LNCaP clone FGC (cell line): ENCODE data around the gene WASF3.
A peak's percentile ranks its signal among the peaks of the same experiment; 100 is the strongest.

Experiments used
- DNase-seq: peaks from one replicate; pipeline ENCODE4 v3.0.0-alpha.2; 2011; ENCODE audit warnings: low read depth
- H3K4me3 ChIP-seq: 2 replicates; pipeline ENCODE4 v1.5.1; 2011; ENCODE audit warnings: mild to moderate bottlenecking, low read depth, low read length, control low read depth
- CTCF ChIP-seq: IDR thresholded peaks from 2 replicates; pipeline ENCODE4 v1.5.1; 2012; ENCODE audit warnings: mild to moderate bottlenecking; ENCODE audit not compliant: control insufficient read depth, insufficient read depth; ENCODE audit errors: extremely low read depth

The WASF3 gene

DNA sequence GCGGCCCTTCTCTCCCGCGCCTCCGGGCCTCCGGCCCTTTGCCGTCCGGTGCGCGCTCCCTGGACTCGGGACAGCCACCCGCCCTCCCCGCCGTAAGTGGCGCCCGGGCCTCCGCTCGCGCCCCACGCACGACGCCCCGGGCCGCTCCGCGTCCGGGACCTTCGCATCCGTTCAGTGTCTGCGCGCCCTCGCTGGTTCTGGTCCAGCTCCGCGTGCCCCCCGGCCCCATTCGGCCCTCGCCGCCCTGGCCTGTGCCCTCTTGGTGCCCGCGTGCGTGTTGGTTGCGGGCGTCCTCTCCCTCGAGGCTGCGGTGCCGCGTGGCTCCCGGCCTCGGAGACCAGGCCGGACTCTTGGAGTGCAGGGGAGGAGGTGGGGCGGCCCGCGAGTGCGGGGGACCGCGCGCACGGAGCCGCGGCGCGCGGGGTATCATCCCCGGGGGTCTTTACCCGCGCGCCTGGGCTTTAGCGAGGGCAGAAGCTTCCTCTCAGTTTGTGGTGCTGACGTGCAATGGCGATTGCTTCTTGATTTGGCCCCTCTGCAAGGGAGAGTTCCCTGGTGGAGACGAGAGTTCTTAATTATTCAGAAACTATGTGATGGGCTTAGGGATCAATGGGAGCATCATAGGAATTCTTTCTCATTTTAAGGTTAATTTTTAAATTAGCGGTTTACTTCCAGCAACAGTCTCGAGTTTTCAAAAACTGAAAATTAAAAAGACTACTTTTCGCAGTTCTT lies 757 bp downstream of the WASF3 start:
- H3K4me3 ChIP-seq, result peak overlapping the region; percentile 69
- no peak for TF ChIP-seq CTCF
- no peak for DNase-seq

DNA sequence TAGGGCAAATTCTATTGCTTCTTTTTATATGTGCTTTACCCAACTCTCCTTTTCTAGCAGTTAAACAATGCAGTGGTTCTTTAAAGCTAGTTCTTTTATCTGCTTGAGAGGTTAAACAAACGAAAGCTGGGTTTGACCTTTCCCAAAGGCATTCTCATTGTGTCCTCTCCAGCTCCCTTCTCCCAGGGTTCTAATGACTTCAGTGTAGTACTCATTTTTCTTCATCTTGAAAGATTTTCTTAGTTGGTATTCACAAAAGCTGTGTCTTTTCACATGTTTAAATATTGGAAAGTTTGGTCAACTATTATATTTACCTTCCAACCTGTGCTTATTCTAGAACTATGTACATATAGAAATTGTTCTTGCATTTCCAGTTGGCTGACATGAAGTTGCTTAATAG lies 1.5 kb downstream of the WASF3 start:
- peak overlapping the region; percentile 69 for H3K4me3 ChIP-seq
- no peak for DNase-seq
- no peak for TF ChIP-seq CTCF

DNA sequence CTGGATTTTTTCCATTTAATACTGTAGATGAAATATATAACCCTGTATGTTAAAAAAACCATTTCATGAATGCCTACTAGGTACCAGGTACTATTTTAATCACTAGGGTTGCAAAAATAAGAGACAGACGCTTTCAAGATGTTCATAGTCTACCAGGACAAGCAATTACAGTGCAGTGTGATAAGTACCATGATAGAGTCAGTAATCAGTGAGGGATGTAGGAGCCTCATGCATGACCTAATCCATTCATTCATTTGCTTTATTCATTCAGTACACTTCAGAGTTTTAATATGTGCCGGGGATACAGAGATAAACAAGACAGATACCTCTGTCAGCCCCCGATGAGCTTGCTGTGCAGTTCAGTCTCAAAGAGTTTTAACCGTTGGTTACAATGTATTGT lies 3.0 kb downstream of the WASF3 start:
- DNase-seq, result no peak
- H3K4me3 ChIP-seq, result no peak overlapping the region
- no peak for TF ChIP-seq CTCF

GRCh38 chr13:26561067-26561466 lies 3.6 kb downstream of the WASF3 start:
- DNase-seq, result no peak
- no peak overlapping the region for H3K4me3 ChIP-seq
- TF ChIP-seq CTCF, result no peak

DNA sequence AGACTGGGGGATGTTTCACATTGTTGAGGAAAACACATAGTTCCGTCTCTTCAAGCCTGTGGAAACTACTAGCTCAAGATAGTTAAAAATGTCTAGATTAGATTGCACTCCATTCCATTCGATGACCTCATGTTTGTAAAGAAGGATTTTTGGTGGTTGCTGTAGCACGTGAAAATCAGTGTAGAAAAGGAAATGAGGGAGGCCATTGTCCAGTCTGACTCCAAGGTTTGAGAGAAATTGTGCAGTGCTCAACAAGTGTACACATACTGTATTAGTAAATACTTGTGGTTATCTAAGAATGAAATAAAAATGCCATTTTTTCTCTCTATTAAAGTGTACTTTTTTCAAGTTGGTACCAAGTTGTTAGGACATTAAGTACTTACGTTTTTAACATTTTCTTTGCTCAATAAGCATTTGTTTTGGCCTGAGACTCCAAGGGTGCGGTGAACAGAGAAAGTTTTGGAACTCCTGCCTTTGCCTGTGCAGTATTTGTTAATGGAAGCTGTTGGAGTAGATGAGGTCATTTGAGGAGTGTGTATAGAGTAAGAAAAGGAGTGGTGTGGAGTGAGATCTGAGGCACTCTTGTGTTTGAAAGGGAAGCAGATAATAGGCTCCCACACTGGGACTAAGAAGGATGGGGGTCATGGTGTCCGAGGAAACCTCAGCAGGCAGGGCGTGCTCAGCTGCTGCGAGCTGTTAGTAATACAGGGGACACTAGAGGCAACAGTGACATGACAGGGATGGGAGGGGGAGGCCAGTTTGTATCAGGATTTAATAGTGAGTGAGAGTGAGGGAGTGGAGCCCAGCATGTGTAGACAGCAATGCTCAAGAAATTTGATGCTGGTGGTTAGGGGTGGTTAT lies 4.4 kb downstream of the WASF3 start:
- TF ChIP-seq CTCF, result no peak
- no peak for DNase-seq
- H3K4me3 ChIP-seq, result no peak overlapping the region

DNA sequence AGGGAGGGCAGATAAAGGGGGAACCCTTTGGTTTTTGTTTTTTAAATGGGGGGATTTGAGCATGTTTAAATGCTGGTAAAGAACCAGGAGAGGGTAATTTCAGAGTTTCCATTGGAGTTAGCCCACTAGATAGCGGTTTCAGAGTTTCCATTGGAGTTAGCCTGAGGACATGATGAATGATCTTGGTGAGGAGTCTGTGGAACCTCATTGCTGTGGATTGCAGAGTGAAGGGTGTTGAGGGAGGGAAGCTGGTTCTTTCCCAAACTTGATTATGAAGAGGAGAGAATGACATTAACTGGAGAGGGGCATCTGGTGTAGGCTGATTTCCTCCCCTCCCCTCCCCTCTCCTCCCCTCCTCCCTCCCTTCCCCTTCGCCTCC lies 5.0 kb downstream of the WASF3 start:
- TF ChIP-seq CTCF, result no peak
- no peak overlapping the region for H3K4me3 ChIP-seq
- DNase-seq, result no peak
